ENCODE measurements around the gene PHF23. TPM values are rescaled to one million over a fixed set of nuclear protein-coding genes. Genes with fewer than 3 reads are reported as not detected.
"Not testable (repeated sequence)": the region's sequence is repeated elsewhere in the genome, so short reads cannot be mapped to it uniquely, and the experiment has no call there.

PHF23 gene
- total RNA-seq, 1 donor from 2014 or later, result 41.4 TPM

DNA sequence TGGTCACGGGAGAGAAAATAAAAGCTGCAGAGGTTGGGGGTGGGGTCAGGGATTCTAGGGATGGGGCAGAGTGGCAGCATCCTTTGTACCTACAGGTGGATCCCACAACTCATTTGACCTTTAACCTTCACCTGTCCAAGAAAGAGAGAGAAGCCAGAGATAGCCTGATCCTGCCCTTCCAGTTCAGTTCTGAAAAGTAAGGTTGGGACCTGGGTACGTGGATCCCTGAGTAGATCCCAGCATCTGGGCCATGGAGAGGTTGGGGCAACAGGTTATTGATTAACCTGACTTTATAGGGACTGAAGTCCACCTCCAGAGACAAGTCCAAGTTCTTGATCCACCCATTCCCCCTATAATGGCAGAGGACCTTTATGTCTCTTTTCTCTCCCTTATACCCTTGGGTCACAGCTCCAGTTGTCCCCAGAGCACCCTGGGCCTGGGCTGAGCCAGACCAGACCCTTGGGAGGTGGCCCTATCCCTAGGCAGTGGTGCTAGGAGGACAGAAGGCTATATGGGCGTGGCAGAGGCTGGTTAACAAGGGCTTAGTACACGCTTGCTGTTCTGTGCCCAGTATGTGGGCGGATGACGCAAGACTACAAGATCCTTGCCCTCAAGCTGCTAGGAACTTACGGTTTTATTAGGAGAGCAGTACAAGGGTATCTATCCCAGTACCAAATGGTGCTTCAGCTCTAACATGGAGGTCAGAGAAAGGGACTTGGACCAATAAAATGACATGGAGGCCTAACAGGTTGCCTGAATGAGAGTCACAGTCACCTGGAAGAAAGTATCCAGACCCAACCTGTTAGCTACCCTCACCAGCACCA lies 19.7 kb upstream of the PHF23 start:
- no peak for DNase-seq

DNA sequence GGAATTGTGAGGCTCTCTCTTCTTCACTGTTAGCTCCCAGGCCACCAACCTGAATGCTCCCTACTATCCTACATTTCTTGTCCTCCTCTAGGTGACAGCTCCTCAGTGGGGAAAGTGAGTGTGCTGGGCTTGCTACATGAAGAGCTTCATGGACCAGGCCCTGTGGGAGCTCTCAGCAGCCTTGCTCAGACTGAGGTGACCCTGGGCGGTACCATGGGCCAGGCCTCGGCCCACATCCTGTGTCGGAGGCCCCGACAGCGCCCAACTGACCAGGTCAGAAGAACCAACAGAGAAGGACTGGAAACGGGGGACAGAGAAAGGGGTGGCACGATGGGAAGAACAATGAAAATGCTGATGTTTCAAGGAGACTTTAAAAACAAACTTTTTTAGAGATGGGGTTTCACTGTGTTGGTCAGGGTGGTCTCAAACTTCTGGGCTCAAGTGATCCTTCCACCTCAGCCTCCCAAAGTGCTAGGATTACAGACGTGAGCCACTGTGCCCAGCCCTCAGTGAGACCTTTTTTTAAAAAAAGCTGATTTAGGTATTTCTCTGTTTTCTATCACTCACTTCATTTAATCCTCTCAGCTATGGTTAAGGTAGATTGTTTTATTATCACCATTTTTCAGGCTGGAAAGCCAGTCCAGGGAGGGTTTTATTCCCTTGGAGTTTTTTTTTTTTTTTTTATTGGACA lies 17.7 kb upstream of the PHF23 start:
- no peak for DNase-seq

DNA sequence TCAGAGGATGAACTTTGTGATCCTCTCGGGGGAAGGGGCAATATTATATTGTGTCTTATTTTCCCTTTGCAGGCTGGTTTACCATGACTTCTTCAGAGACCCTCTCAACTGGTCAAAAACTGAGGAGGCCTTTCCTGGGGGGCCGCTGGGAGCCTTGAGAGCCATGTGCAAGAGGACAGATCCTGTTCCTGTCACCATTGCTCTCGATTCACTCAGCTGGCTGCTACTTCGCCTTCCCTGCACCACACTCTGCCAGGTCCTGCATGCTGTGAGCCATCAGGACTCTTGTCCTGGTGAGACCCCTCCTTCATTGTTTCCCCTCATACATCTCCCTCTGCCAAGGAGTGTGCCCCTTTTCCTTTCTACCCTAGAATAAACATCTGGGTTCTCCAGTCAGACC lies 15.3 kb upstream of the PHF23 start:
- no peak for DNase-seq

DNA sequence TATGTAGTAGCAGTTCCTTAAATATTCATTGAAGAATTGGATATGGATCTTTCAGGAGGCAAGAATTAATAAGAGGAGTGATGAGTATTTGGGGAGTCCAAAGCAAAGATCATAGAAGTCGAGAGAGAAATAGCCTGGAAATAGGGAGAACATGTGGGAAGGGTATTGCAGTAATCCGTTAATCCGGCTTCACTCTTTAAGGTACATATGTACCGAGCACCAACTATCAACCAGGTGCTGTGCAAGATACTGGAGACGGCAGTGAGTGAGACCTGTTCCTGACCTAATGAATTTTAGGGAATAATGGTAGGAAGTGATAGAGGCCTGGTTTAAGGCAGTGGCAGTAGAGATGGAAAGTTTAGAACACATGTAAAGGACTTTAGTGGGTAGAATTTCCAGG lies 13.8 kb upstream of the PHF23 start:
- no peak for DNase-seq

DNA sequence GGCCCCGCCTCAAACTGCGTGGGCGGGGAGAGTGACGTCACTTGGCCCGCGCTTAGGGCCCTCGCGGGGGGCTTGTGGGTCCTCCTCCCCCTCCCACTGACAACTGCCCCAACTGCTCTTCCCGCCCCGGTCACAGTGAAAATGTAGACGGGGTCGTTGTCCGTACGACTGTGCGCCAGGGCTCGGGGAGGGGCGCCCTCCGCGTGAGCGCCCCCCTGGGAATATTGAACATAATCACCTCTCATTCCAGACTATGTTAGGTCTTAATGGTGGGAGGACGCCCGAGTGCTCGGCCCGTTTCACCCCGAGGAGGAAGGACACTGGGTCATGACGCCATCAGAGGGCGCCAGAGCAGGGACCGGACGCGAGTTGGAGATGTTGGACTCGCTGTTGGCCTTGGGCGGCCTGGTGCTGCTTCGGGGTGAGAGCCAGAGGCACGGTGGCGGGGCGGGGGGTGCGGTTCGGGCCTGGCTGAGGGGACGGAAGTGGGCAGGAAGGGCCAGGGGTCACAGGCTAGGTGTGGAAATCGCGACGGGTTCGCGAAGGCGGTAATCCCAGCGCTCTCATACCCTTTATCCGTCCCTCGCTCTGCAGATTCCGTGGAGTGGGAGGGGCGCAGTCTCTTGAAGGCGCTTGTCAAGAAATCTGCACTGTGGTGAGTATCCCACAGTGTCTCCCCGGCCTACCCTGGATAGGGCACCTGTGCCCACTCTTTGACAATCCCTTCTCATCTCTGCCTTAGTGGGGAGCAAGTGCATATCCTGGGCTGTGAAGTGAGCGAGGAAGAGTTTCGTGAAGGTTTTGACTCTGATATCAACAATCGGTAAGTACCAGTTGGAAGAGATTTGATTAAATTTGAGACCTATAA lies 13.2 kb upstream of the PHF23 start, which contains the start of gene ELP5:
Gene ELP5, plus strand, starts transcription at position 40 of the 868 bp plus-strand sequence. Its CDS starts 336 bp downstream, at position 376.
- peak; percentile 97 for DNase-seq

DNA sequence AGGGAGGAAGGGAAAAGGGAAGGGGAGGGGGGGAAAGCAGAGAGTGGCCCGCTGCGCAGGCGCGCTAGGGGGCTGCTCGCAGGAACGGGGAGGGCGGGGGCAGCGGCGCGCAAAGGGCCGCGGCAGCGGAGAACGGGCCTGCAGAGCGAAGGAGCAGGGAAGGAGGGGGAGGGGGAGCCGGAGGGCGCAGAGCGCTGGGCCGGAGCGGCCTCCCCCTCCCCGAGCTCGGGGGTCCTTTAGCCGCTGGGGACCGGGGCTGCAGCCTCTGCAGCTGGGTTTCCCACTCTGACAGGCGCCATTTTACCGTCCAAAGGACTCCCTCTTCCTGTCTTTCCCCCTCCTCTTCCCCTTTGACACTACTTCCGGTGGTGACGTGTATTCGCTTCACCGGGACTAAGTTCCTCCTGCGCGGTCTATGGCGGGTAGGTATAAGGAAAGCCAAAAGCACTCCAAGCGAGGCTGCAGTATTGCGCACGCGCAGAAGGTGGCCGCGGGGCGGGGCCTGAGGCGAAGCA lies 12.5 kb upstream of the PHF23 start, which contains the start of gene CTDNEP1:
Gene CTDNEP1, minus strand, starts transcription at position 74 of the 515 bp plus-strand sequence. CDS start 438 bp downstream, outside the sequence.
- peak; percentile 100 for DNase-seq

DNA sequence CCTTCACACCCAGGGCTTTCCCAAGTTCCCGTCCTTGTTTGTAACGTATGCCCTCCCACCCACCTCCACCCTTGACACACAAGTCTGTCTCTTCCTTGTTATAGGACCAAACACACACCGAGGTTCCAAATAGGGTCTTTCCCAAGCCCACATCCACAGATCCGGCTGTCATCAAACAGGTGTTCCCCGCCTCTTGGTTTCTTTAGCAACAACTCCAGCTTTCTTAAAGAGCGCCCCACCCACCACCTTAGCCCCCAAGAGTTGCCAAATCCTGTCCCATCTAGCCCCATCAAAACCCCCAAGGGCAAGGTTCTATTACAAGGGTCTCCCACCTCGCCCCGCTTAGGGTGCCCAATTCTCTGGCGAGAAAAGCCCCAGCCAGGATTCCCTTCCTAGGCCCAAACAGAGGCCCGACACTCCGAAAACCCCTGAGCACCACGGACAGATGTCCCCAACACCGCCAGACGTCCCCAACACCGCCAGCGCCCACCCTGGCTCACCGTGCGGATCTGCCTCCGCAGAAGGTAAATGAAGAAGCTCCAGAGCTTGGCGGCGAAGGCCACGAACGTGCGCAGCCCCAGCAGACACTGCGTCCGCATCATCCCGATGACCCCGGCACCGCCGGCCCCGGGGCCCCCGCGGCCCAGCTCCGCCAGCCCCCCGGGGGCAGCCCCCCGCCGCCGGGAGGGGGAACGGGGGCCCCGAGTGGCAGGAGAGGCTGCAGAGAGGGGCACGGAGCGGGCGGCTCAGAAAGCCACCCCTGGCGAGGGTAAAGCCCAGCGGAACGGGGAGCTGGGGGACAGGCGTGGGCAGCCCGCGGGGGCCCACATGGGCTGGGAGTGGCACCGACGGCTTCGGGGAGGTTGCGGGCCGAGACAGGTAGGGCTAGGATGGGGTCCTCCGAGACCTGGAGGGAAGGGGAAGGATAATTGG lies 11.7 kb upstream of the PHF23 start:
- DNase-seq, result peak; percentile 60

DNA sequence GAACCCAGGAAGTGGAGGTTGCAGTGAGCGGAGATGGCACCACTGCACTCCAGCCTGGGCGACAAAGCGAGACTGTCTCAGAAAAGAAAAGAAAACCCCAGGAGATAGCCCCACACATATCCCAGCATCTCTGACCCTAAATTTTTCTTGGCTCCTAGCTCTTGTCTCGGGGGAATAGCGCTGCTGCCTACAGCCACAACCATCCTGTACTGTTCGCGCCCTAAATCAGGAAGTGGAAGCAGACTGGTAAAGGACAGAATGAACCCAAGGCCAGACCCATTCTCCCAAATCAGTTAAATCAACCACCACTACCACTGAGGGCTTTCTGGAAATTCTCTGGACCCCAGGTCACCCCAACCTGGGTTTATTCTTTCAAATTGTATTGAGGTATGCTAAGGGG lies 10.6 kb upstream of the PHF23 start:
- no peak for DNase-seq

DNA sequence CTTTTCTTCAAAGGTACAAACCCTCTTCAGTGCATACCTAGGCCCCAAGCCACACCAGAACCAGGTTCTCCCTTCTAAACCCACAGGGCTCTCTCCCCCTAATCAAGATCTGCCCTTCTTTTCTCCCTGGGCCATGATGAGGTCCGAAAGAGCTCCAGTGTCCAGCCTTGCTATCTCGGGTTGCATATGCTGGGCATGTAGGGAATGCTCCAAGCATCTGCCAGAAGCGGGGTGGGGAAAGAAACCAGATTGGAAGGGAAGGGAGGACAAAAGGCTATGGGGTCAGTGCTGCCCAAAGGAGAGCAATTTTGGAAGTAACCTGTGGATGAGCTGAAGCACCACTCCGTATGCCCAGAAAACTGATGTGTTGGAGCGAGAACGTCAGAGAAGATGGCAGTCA lies 10.0 kb upstream of the PHF23 start:
- no peak for DNase-seq

DNA sequence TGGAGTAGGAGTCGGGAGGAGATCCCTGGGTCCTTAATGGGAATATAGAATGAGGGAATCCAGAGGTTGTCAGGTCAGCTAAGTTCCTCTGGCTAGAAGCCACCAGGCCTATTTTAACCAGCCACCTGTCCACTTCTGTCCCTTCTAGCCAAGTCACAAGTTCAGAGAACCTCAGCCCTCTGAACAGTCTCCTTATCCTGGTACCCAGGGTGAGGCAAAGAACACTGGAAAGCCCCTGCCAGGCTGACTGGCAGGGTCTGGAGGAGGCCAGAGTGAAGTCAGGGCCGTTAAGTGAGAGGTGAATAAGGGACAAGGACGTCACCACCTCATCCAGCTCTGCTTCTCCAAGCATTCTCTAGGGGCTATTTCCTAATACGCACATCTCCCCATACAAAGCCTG lies 9.5 kb upstream of the PHF23 start:
- DNase-seq, result no peak

DNA sequence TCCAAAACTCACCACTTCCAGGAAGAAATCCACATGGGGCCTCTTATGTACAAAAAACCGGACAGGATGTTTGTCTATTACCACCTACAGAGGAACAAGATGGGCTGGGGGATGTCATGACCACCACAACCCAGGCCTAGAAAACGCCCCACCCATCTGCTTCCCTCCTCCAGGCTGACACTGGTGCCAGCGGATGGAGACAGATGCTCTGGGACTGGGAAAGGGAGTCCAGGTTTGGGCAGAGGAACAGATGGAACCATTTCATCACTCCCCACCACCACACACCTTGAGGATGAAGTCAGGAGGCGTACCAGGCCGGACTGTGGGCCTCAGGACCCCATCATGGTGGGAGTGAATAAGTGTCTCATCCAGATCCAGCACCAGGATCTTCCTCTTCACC lies 7.5 kb upstream of the PHF23 start:
- no peak for DNase-seq

DNA sequence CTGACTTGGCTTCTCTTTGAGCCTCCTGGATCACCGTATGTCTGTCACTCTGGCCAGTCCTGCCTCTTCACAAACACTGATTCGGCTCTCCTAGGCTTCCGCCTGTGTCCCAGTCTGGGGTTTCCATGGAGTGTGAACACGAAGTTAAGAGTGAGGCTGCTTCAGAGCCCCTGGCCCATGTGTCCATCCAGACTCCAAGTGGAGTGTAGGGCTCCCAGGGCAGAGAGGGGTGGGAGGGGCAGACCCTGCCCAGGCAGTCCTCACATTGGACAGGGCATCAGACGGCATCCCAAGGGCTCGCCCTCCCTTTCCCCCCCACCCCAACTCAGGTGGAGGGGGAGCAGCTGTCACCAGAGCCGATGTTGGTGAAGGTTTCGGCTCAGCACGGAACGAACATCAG lies 4.6 kb upstream of the PHF23 start:
- not testable (repeated sequence) for DNase-seq

DNA sequence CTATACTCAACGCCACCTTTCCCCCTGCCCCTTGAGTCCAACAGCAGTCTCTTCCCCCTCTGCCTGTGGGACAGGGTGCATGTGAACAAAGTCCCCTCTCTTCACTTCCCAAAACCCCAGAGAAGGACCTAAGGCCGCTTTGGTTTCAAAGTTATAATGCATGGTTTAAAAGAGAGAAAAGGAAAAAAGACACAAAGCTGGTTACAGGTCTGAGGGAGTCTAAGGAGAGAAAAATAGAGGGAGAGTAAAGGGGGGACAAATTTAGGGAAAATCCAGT lies 4.1 kb upstream of the PHF23 start:
- no peak for DNase-seq

DNA sequence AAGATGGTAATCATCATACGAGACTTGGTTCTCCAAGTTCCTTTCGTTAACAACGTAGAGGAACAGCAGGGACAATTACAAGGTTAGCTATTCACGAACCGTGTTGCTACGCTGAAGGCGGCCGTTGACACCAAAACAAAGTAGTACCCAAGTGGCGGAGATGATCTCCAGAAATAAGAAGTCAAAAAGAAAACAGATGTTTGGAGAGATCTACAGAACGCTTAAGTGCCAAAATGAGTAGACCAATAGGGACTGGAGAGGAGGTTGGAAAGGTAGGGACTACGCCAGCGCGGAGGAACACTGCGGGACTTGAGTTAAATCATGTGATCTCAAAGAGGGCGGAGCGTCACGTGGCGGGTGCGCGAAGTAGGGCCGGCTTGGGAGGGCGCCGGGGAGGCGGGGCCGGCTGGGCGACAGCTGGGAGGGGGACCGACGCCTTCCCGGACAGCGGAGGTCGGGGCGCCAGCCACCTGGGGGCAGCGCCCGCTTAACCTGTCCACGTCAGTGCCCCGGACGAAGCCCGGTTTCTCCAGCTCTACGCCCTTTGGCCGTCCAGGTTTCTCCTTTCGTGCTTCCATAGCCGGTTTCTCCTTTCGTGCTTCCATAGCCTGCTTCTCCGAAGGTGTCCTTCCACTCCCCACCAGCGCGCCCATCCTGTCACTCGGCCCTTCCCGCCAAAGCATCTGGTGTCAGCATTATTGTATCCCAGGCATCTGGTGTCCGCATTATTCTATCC lies 3.6 kb upstream of the PHF23 start:
- DNase-seq, result peak; percentile 98

DNA sequence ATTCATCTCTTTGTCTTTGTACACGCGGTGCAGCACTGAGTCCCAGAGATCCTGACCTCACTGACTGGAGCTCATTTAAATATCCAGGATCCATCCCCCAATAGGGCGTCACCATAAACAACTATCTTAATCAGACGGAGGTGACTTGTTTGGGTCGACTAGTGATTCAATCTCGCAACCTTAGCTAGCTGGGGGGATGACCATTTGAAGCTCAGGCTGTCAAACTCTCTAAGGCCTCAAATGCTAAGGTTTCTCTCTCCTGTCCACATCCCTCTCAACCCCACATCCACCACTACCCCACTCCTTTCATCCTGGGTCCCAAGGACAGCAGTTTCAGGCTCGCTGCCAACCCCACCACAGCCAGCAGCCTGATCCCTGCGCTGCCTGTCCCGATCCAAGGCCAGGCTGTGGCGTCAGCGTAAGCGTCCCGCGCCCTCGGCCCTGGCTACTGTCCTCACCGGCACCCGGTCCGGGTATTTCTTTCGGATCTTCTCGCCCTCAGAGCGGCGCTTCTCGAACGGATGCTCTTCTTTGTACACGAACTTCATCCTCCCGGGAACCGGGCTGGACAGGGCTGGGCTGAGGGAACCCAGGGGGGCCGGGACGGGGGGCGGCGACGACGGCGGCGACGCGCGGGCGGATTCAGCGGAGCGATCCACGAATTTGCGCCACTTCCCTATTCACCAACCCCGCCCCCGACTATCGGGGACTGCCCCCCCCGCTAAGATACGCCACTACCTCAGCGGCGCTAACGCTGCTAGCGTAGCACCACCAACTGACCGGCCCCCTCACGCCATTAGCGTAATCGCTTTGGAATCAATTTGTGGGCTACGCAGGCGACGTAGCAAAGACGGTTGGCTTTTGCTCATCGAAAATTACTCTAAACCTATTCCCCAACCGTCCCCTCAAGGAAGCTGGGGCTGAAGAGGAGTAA lies 2.8 kb upstream of the PHF23 start, which contains the start of gene GABARAP:
Gene GABARAP, minus strand, starts transcription at position 667 of the 934 bp plus-strand sequence. Its CDS starts 119 bp downstream, at position 548.
- DNase-seq, result peak; percentile 94

DNA sequence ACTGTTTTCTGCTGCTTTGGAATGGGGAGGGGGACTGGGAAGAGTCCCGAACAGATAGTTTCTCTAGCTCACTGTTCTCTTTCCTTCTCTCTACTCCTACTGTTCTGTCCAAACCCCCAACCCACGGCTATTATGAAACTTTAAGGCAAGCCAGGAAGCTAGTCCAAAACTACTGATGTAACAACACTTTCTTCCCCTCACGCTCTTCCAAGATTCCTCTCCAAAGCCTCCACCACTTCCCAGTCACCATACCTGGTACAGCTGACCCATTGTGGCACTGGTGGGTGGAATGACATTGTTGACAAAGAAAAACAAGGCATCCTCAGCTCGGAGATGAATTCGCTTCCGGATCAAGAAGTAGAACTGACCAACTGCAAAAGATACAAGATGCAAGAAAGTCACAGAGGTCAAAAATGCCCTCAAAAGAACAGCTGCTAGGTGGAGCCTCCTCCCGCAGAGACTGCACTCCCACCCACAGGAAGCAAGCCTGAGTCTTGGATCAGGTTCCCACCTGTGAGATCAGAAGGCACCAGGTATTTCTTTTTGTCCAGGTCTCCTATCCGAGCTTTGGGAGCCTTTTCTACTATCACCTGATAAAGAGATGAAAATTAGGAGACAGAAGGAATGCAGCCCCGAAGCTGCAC lies 2.0 kb upstream of the PHF23 start:
- no peak for DNase-seq

DNA sequence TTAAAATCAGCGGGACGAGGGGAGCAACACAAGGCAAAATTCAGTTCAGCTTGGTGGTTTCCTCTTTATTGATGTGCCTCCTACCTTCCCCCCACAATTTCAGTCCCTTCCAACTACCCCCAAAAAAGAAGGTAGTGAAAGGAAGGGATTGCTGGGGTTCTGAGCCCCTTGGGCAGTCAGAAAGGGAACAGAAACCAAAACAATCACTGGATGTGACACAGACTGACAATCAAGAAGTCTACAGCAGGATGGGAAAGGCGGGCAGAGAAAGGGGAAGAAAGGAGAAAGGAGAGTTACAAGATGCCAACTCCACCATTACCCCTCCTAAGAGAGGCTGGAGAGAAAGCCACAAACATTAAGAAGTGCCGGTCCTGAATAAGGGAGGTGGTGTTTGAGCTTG lies 1.1 kb upstream of the PHF23 start:
- no peak for DNase-seq

DNA sequence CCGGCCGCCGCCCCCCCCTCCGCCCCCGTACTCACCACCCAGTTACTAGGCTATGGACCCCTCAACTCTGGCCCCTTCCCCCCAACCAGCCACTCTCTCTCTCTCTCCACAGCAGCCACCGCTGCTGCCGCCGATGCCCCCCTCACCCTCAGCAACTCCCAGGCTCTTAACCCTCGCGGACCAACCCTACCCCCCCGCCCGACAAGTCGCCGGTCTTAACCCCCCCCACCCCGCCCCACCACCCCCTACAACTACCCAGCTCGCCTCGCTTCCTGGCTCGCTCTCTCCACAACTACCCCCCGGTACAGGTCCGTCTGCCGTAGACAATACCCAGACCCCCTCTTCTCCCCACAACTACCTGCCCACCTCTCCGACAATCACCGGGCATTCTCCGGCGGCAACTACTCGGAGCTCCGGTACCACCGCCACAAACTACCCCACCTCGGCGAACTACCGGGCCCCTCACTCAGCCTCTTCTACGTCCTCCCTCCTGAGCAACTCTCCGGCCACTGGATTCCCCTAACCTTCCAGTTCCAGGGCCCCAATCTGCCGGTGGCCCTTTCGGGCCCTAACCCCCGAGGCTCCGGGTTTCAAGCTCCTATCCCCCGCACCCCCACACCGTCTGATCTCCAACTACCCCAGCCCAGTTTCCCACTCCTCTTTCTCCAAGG lies 702 bp downstream of the PHF23 start:
- DNase-seq, result peak; percentile 53
